GM12873 (cell line): ENCODE measurements around the gene DSCAML1.

Source experiments
- TF ChIP-seq, protein P1 (sequence below): IDR thresholded peaks from 2 replicates; pipeline ENCODE4 v1.5.1; 2012; ENCODE audit warnings: low read depth, mild to moderate bottlenecking, moderate library complexity, low read length, control low read depth; ENCODE audit not compliant: insufficient read depth; ENCODE audit errors: missing control alignments

DSCAML1 gene

DNA sequence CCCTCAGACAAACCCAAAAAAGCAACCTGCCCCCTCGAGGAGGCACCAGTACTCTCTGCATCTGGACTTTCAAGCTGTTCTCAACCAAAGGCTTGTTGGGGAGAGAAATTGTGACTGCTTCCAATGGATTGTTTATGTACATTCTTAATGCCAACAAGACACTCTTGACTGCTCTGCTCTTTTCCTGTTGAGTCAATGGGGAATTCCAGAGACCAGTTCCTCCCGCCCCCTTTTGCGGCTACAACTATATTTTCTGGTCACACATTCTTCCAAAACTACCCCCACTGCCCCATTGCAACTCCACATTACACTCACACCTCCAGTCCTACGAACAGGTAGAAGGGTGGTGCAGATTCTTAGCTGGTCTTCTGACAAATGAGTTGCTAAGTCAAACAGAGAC is 187.0 kb downstream of the DSCAML1 start:
- TF ChIP-seq, protein P1, sequence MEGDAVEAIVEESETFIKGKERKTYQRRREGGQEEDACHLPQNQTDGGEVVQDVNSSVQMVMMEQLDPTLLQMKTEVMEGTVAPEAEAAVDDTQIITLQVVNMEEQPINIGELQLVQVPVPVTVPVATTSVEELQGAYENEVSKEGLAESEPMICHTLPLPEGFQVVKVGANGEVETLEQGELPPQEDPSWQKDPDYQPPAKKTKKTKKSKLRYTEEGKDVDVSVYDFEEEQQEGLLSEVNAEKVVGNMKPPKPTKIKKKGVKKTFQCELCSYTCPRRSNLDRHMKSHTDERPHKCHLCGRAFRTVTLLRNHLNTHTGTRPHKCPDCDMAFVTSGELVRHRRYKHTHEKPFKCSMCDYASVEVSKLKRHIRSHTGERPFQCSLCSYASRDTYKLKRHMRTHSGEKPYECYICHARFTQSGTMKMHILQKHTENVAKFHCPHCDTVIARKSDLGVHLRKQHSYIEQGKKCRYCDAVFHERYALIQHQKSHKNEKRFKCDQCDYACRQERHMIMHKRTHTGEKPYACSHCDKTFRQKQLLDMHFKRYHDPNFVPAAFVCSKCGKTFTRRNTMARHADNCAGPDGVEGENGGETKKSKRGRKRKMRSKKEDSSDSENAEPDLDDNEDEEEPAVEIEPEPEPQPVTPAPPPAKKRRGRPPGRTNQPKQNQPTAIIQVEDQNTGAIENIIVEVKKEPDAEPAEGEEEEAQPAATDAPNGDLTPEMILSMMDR = no peak

DNA sequence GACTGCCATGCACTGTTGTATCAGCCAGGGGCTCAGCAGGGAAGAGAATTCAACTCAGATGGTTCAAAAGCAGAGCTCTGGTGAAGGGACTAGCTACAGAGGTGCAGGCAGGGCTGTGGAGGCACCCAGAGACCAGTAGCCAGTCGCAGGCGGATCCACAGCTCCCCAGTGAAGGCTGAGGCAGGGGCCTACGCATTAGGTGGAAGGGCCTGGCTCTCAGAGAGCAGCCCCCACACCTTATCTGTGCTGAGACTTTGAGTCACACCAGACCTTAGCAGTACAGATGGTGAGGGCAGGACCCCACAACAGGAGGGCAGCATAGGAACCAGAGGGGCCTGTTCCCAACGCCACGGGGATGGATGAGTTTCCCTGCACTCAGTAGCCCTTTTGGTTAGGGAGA is 189.6 kb downstream of the DSCAML1 start:
- TF ChIP-seq, protein P1 = no peak

DNA sequence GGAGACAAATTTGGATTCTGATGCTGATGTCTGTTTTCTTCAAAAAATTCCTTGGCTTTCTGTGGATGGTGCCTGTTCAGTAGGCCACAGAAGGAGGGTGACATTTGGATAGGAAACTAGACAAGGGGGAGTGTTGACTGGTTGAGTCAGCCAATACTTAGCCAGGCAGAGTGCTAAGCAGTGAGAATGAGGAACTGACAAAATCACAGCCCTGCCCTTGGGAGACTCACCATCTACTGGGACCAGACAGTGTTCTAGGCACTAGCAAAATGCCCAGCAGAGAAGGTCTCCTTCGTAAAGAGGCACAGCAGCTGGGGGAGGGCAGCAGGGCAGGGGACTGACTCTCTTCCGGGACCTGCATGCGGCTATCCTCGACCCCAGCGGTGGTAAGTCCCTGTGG is 190.2 kb downstream of the DSCAML1 start:
- TF ChIP-seq, protein P1 = no peak

DNA sequence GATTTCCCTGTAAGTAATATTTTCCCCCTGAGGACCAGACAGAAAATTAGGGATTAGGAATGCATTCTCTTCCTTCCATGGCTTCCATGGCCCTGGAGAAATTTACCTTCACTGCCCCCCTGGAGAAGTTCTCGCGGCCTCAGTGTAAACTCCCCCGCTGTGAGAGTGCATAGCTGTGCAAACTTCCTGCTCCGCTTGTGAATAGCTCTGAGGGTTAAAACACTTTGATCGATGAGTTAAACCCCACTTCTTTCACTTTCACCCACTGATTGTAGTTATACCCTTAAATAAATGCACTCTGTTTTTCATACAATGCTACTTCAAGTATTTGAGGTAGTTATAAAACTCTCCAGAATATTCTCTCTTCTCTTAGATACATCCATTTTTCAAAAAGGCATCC is 190.8 kb downstream of the DSCAML1 start:
- TF ChIP-seq, protein P1 = no peak

DNA sequence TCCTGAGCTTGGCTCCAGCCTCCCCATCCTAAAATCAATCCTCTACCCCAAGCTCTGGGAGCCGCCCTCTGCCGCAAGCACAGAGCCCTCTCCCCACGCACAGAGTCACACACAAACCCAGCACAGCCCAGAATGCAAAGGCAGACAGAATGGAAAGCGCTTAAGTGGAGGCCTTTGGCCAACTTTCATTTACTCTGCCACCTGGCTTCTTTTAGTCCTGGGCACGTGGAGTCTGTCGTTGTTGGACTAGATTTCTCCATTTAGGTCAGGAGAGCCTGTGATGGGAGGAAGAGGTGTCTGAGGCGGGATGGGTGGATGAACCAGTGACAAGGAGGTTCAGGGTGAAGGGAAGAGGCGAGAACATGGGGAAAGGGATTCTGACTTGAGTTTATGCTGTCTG is 191.7 kb downstream of the DSCAML1 start:
- TF ChIP-seq, protein P1 = no peak

DNA sequence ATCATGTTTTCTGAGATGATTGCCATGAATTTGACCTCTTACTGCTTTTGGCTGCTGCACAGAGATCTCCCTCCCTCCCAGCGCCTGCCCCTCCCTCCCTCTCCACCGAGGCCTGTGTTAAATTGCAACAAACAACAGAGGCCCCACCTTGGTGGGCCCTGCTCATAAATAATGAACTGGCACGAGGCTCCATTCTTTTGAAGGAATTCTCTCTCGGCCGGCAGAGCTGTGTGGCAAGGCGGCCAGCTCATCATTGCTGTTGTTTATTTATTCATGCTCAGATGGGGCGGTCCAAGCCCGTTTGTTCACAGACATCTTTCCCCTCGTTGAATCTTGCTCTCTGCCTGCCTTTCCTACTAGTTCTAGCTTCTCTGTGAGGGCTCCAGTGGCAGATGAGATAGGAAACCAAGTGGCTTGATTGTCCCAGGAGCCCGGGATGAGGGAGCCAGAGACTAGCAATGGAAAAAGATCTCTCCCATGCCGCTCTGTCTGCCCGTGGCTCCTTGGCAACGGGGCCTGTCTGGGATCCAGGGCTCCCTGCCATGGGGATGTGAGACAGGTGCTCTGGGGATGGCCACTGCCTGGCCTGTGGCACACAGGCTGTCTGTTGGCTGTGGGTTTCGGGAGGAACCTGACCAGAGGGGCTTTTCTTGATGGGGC is 192.6 kb downstream of the DSCAML1 start:
- TF ChIP-seq, protein P1 = no peak

DNA sequence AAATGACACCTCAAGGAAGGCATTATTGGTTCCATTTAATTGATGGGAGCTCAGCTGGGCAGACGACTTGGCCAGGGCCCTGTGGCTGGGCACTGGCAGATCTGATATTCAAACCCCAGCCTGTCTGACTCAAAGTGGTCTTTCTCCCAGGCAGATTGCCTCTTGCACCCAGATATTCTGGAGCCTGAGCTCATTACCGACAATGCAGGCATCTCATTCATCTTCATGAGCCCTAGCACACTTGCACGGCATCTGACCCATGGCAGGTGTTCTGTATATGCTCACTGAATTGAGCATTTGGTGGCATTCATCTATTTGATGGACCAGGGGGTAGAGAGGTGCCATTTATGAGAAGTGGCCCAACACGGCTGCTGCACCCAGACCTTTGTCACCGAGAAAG is 193.1 kb downstream of the DSCAML1 start:
- TF ChIP-seq, protein P1 = no peak
